Breast epithelium (tissue), 4 donors: ENCODE measurements around the gene MRPL55. TPM values are rescaled to one million over a fixed set of nuclear protein-coding genes. Genes with fewer than 3 reads are reported as not detected.
A peak's percentile ranks its signal among the peaks of the same experiment; 100 is the strongest.

Experiments used
- DNase-seq, 2 donors: peaks; one replicate each; pipeline ENCODE4 v3.0.0-alpha.2; 2019; ENCODE audit warnings: low spot score in 2 of 2
- H3K27ac ChIP-seq, 2 donors: fragments of 200-600 bp; sonication (generic) in 1 of 2; one replicate each; pipeline ENCODE4 v1.5.1; 2016 to 2019; ENCODE audit warnings: mild to moderate bottlenecking in 1 of 2
- H3K27me3 ChIP-seq, 2 donors: fragments of 200-600 bp; sonication (generic) in 1 of 2; one replicate each; pipeline versions ENCODE4 v1.5.1 to v1.6.0; 2017 to 2019; ENCODE audit warnings: control low read depth in 1 of 2, mild to moderate bottlenecking in 1 of 2
- H3K36me3 ChIP-seq: fragments of 200-600 bp; one replicate; pipeline ENCODE4 v1.5.1; 2019
- H3K4me1 ChIP-seq, 2 donors: fragments of 200-600 bp; sonication (generic); one replicate each; pipeline ENCODE4 v1.5.1; 2016 to 2019; ENCODE audit warnings: control low read depth in 1 of 2
- H3K4me3 ChIP-seq, 3 donors: fragments of 200-600 bp; sonication (generic); 1 replicate in 2 of 3; 2 replicates in 1 of 3; pipeline ENCODE4 v1.5.1; 2016 to 2019; ENCODE audit warnings: mild to moderate bottlenecking in 3 of 3, moderate library complexity in 2 of 3
- H3K9me3 ChIP-seq, 2 donors: fragments of 200-600 bp; sonication (generic) in 1 of 2; one replicate each; pipeline ENCODE4 v1.5.1; 2016 to 2019; ENCODE audit warnings: control low read depth in 1 of 2
- CTCF ChIP-seq, 3 donors: fragments of 450-650 bp; IDR thresholded peaks; one replicate each; pipeline ENCODE4 v1.5.1; 2016 to 2017; ENCODE audit warnings: antibody characterized with exemption in 3 of 3, mild to moderate bottlenecking in 3 of 3, moderate library complexity in 3 of 3
- POLR2A ChIP-seq: fragments of 450-650 bp; IDR thresholded peaks from one replicate; pipeline ENCODE4 v1.6.1; 2016; ENCODE audit warnings: antibody characterized with exemption, mild to moderate bottlenecking, moderate library complexity
- POLR2AphosphoS5 ChIP-seq, 3 donors: sonication (generic); formaldehyde crosslinking; IDR thresholded peaks; one replicate each; pipeline ENCODE4 v1.6.1; 2017; ENCODE audit warnings: antibody characterized with exemption in 3 of 3
- intact Hi-C: fragments of 100-400 bp; cut with DNase I; formaldehyde crosslinking; loops from one replicate; pipeline ENCODE4 v1.15.1; 2023; ENCODE audit warnings: low total_unique reads
- total RNA-seq, 3 donors: library from RNA; depleted of rRNA; stranded (reverse); fragments of >200 nt; gene quantifications; one replicate each; pipeline ENCODE4 v1.1.0, GENCODE V29; 2016

The MRPL55 gene
- total RNA-seq, 3 donors from 2014 or later: 76.4 to 108 (median 102) TPM

GRCh38 chr1:228063251-228064191 lies 45.6 kb downstream of the MRPL55 start:
- H3K4me1 ChIP-seq: no peaks in the 10 kb centered on the region
- no peak overlapping the region for H3K4me3 ChIP-seq
- no peak overlapping the region for H3K27ac ChIP-seq
- DNase-seq: peak in 1 of 2 donors; percentile 34
- intact Hi-C loops: no loop called here
- no peaks in the 10 kb centered on the region for H3K36me3 ChIP-seq
- no peak for TF ChIP-seq POLR2AphosphoS5 (IDR thresholded peaks at IDR 0.05)
- TF ChIP-seq POLR2A: no peak
- no peak for TF ChIP-seq CTCF (IDR thresholded peaks at IDR 0.05)
- H3K9me3 ChIP-seq: no peaks in the 10 kb centered on the region
- H3K27me3 ChIP-seq: peaks cover 19 to 94% of the 10 kb centered on the region in 2 donors

- H3K9me3 ChIP-seq: no peaks in the 10 kb centered on the region
- H3K36me3 ChIP-seq: no peaks in the 10 kb centered on the region
- TF ChIP-seq POLR2A: no peak
- no peak for TF ChIP-seq POLR2AphosphoS5 (IDR thresholded peaks at IDR 0.05)
- TF ChIP-seq CTCF (IDR thresholded peaks at IDR 0.05): no peak
- intact Hi-C loops: no loop called here
- no peaks in the 10 kb centered on the region for H3K4me1 ChIP-seq
- peak in 1 of 2 donors; percentile 36 for DNase-seq
- H3K4me3 ChIP-seq: no peak overlapping the region
- H3K27me3 ChIP-seq: peaks cover 19 to 90% of the 10 kb centered on the region in 2 donors
- no peak overlapping the region for H3K27ac ChIP-seq
These were observed 46.3 kb downstream of the MRPL55 start for GRCh38 chr1:228062812-228063211.

- H3K27ac ChIP-seq: no peak overlapping the region
- H3K27me3 ChIP-seq: peaks cover 19 to 87% of the 10 kb centered on the region in 2 donors
- no peak for TF ChIP-seq CTCF (IDR thresholded peaks at IDR 0.05)
- TF ChIP-seq POLR2A: no peak
- TF ChIP-seq POLR2AphosphoS5 (IDR thresholded peaks at IDR 0.05): no peak
- no peak overlapping the region for H3K4me3 ChIP-seq
- intact Hi-C loops: no loop called here
- no peaks in the 10 kb centered on the region for H3K36me3 ChIP-seq
- no peaks in the 10 kb centered on the region for H3K9me3 ChIP-seq
- DNase-seq: peak in 1 of 2 donors; percentile 37
- no peaks in the 10 kb centered on the region for H3K4me1 ChIP-seq
These were observed 46.9 kb downstream of the MRPL55 start for GRCh38 chr1:228062085-228062791.

GRCh38 chr1:228061411-228062084 lies 47.6 kb downstream of the MRPL55 start:
- H3K36me3 ChIP-seq: no peaks in the 10 kb centered on the region
- no peaks in the 10 kb centered on the region for H3K4me1 ChIP-seq
- no peak for TF ChIP-seq POLR2AphosphoS5 (IDR thresholded peaks at IDR 0.05)
- no peak for TF ChIP-seq CTCF (IDR thresholded peaks at IDR 0.05)
- no peak for TF ChIP-seq POLR2A
- intact Hi-C loops: no loop called here
- peaks cover 15 to 80% of the 10 kb centered on the region in 2 donors for H3K27me3 ChIP-seq
- no peak overlapping the region for H3K4me3 ChIP-seq
- H3K9me3 ChIP-seq: no peaks in the 10 kb centered on the region
- DNase-seq: peak in 1 of 2 donors; percentile 33
- H3K27ac ChIP-seq: no peak overlapping the region
